NCI-H146 (cell line): ENCODE measurements around the gene KIRREL3.
A peak's percentile ranks its signal among the peaks of the same experiment; 100 is the strongest.
"Not testable (repeated sequence)": the region's sequence is repeated elsewhere in the genome, so short reads cannot be mapped to it uniquely, and the experiment has no call there.

Experiments
- DNase-seq: peaks from one replicate; lab custom pipeline; 2025; lab: John Stamatoyannopoulos, UW

The KIRREL3 gene

DNA sequence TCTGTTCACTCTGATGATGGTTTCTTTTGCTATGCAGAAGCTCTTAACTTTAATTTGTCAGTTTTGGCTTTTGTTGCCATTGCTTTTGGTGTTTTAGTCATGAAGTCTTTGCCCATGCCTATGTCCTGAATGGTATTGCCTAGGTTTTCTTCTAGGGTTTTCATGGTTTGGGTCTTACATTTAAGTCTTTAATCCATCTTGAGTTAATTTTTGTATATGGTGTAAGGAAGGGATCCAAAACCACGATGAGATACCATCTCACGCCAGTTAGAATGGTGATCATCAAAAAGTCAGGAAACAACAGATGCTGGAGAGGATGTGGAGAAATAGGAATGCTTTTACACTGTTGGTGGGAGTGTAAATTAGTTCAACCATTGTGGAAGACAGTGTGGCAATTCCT, 48.0 kb downstream of the KIRREL3 start:
- not testable (repeated sequence) for DNase-seq

DNA sequence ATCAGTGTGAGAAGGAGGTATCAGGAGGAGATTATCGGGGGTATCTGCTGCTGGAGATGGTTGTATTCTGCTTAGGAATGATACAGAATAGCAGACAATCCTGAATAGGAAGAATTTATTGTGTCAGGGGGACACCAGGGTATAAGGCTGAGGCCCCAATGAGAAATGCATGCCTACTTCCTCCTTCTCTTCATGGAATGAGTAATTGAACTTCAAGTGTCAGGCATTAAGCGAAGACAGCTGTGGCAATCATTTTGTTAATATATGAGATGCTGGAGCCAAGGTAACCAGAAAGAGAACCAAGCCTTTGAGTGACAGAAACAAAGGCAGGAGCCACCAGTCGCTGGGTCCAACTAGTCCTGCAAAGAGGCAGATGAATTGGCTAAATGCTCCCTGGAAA, 49.1 kb downstream of the KIRREL3 start:
- DNase-seq, result no peak

DNA sequence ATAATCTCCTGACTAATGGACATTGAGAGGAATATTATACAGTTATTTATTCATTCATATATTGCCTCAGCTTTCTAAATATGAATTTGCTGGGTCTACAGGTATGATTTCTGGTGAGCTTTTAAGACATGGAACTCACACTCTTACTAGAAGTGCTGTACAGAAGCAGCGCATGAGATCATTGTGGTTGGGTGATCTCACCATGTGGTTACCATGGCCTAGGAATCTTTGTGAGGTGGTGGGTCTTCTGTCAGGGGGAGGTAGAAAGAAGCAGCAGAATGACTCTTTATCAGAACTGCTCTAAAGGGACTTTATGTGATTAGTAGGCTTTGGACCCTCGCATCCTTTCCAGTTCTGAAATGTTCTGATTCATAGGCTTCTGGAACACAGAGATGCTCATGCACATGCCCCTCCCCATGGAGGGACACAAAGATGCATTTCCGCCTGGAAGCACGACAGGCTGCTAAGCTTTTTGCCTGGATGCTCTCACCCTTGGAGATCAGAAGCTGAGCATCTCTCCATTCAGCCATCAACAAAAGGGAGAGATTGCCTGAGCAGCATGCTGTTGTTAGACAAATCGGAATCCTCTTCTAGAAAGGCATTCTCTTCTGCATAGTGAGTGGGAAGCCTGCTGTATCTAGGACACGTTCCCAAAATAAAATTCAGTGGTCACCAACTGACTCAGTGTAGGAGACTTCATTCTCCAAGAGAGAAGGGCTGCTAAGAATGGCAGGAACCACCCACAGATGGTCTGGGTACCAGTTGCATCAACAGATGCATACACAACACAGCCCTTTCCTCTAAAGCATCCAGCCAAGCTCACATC, 51.3 kb downstream of the KIRREL3 start:
- no peak for DNase-seq

DNA sequence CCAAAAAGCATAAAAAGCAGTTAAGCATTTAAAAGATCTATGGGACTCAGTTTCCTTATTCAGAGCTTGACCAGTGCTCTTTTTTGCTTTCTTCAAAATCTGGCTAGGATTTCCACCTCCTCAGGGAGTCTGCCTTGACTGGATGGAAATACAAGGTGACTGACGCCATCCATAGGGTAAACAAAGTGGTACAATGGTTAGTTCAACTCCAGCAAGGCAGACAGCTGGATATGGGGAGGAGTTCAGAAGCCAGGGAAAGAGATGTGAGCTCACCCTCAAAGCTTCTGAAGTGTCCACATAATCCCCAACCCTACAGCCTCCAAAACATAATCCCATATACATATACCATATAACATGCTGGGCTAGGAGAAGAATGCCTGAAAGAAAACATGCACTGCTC, 52.0 kb downstream of the KIRREL3 start:
- no peak for DNase-seq

DNA sequence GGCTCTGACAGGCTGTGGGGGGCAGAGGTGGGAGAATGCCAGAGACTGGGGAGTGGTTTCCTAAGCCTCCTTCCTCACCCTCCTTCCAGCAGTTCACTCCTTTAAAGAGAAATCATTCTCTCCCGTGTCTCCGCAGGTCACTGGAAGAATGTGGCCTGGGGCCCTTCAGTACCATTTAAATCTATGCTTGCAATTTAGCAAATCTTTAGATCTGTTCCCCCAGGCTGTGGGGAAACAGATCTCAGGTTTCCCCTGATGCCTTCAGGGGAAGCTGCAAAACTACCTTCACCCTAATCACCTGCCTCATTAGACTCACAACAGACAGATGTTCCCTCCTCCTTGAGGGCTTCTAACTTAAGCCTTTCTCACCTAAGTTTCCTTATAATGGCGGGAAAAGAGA, 55.3 kb downstream of the KIRREL3 start:
- DNase-seq, result peak; percentile 59

DNA sequence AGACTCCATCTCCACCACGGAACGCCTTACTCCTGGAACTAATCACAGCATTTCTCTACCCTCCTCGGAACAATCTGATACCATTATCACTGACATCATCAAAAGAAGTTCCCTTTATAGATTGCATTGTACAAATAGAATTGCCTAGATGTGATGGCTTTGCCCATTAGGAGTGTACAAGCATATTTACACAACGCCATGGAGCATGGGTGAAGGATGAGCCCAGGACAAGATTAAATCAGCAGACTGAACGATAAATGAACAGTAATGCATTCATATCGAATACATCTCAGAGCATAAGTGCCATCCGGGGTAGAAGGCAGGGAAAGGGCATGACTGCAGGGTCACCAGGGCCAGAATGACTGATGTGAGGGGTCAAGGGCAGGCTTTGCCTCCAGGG, 57.3 kb downstream of the KIRREL3 start:
- DNase-seq, result no peak

DNA sequence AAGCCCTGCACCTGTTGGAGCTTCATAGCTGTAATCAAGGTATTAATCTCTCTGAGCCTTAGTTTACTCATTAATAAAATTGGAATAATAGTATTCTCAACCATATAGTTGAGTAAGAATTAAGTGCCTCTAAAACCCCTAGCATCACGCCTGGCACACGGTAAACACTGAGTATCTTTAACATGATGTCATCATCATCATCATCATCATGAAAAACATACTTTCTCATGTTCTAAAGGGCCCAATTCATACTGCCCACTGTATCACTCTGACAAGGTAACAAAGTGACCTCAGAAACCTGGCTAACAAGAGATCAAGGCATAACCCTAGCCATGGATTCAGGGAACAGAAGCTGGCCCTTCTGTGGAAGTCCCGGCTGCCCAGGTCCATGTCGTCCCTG, 58.4 kb downstream of the KIRREL3 start:
- no peak for DNase-seq

DNA sequence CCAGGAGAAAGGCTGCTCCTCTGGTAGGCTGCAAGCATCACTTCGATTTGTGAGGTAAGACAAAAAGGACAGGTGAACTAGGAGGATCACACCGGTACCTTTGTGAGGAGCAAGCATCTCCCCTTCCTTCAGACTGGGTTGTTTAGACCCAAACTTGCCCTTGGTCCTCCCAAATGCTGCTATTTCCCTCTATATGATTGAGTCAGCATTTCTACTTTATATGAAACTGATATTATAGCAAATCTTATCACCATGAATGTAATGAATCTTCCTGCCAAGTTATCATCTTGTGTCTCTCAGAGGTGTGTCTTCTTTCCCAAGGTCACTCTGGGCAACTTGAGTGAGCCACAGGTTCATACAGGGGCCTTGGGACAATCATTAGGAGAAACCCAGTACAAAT, 61.0 kb downstream of the KIRREL3 start:
- DNase-seq, result no peak

DNA sequence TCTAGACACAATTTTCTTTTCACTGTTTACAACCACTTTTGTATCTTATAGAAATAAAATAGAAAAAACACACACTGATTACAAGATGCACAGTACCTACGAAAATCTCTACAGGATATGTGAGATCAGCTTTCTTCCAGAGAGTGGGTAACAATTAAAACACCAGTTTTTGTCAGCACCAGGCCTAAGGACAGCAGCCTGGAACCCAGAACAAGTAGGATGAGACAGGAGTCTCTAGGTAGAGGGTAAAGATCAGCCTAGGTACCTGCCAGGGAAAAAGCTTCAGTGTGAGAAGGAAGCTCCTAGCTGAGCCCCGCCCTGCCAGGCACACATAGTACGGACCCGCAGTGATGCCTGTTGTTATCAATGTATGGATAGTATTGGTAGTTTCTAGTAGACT, 61.9 kb downstream of the KIRREL3 start:
- no peak for DNase-seq

DNA sequence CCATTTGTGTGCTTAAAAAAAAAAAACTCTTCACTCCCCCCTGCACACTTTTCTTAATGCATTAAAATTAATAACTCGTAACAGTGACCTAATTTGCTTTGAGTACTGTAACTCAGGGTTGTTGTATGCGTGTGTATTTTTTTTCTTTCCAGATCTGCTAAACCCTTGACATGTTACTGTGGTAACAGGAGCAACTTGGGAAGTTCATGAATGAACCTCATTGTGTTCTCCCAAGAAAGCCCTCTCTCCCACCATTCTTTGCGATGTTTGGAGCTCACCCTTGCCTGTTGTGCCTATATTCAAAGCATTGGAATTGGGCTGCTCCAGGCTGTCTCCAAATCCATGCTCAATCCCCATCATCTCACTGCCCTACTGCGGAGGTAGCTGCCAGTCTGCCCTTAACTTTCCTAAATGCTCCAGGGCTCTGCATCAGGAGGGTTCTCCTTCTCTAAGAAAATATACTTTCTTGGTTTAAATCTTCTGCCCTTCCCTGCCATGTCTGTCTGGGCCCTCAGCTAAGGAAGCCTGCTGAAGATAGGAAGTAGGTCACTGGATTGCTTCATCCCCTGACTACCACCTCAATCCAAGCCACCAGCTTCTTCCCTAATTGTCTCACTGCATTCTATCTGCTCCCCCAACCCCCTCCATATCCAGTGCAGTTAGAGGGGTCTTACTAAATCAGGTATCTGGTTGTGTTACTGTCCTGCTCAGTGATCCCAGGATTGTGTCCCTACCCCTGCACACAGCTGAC, 70.3 kb downstream of the KIRREL3 start:
- no peak for DNase-seq

DNA sequence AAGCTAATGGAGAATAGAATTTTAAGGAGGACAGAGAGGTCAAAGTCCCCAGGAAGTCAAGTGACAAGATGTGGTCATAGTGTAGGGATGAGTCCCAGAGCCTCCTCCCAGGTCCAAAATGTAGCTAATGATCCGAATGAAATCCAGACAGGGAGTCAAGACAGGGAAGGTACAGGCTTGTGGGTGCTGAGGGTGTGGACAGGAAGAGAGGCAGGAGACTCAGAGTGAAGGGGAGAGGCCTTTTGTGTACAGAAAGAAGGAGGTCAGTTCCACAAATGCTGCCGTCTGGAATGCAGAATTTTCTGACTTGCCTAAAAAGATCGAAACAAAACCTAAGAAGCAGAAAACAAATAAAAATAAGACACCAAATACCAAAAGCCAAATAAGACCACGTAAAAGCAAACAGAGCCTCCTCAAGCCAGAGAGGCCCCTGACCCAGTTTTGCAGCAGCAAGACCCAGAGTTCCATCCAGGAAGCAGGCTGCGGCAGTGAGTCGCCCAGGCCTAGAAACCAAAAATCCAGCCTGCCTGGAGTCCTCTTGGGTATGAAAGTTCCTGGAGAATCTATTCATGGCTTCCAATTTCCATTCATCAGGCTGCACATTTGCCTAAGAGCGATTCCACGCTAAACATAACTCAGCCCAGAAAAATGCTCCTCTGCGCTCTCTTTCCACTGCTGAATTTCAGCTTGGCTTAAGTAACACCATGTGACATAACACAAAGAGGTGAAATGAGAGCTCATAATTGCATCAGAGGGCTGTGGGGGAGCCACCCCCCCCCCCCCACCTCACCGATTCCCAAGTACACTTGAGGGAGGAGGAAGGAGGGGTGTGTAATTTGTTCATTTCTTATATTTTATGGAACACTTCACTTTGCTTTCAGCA, 71.2 kb downstream of the KIRREL3 start:
- no peak for DNase-seq

DNA sequence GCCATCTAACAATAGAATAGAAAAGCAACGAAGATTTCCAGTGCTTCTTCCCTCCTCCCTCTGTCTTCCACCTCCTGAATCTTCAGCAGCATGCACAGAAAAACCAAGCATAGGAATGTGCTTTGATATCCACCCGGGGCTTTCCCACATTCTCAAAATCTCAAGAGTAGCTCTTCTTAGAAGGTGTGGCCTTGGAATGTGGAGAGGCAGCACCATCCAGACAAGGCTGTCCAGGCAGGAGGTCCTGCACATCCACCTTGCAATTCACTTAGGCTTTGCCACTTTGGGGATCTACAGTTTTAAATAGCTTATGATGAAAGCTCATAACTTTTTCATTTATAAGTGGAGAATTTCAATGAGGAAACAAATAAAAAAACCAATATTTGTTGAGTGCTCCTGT, 72.9 kb downstream of the KIRREL3 start:
- DNase-seq, result no peak

DNA sequence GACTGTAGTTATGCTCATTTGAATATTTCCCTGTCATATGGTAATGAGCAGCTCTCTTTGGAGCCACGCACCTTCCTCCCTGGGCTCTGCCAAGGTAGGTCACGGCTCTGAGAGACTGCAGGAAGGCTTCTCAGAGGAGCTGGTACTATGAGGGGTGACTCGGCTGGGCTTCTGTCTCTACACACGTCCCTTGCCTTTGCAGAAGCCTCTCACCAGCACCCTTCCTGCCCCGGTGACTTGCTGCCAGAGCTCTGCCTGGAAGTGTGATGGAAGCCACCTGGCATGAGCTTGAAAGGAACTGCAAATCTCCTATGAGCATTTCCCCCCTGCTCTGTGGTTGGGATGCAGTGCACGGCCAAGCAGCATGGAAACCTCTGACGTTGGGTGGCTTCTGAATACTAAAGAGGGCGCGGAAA, 74.2 kb downstream of the KIRREL3 start:
- DNase-seq, result no peak

DNA sequence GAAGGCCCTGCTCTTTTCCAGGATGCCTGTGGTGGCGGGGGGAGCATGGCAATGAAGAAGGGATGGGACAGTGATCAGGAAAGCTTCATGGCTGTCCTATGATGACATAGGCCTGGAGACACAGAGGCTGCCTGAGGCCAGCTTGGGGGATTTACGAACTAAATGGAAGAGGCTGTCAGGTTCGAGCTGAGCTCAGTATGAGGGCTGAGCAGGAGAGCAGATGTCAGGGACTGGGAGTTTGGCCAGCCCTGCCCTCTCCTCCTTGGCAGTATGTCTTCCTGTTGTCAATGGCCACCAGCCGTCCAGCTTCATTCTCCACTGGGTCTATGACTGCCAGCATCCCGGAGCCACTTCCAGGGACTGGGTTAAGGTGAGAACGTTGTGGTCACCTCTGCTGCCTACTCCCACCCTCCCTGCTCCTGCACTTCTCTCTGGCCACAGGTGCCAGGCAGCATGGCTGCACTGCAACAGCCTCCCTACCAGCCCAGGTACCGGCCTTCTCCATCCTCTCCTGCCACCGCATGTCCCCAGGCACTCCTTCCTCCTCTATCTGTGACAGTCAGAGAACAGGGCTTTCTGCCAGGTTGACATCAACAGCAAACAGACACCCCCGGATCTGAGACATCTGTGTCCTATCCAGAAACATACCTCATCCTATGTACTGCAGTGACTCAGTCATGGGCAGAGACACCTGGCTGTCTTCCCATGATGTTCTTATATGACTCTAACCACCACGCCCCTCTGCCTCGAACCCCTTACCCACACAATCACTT, 75.1 kb downstream of the KIRREL3 start:
- DNase-seq, result no peak

DNA sequence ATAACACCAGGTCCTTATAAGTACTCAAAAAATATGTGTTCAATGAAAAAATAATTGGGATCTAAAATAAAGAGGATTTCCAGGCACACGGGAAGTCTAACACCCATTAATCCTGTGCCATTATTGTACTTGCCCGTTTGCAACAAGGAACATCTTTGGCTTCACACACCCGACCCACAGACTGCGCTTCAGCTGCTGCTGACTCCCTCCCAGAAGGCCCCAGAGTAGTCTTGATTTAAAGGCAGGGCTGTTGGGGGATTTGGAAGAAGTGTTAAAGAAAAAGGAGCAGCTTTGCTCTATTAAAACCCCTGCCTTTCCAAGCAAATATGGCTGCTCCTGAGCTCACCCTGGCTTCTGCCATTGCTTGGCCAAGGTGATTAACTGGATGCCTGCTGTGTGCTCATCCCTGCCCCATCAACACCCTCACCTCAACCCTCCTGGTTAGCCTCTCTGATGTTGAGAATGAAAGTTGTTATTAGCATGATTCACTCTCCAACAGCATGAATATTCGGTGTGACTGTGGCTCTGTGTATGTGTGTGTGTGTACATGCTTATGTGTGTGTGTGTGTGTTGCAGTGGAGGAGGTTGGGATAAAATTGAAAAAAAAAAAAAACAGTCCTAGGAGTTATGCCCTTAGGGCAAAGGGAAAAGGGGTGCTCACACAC, 76.1 kb downstream of the KIRREL3 start:
- no peak for DNase-seq

DNA sequence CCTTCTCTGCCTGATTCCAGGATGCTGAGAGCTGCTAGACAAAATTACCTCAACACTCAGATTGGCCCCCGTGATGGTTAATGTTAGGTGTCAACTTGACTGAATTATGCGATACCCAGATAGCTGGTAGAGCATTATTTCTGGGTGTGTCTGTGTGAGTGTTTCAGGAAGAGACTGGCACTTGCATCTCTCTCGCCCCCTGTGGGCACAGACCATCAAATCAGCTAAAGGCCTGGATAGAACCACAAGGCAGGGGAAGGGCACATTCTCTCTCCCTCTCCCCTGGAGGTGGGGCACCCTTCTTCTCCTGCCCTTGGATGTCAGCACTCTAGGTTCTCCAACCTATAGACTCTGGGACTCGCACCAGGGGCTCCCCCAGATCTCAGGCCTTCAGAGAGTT, 79.7 kb downstream of the KIRREL3 start:
- no peak for DNase-seq

DNA sequence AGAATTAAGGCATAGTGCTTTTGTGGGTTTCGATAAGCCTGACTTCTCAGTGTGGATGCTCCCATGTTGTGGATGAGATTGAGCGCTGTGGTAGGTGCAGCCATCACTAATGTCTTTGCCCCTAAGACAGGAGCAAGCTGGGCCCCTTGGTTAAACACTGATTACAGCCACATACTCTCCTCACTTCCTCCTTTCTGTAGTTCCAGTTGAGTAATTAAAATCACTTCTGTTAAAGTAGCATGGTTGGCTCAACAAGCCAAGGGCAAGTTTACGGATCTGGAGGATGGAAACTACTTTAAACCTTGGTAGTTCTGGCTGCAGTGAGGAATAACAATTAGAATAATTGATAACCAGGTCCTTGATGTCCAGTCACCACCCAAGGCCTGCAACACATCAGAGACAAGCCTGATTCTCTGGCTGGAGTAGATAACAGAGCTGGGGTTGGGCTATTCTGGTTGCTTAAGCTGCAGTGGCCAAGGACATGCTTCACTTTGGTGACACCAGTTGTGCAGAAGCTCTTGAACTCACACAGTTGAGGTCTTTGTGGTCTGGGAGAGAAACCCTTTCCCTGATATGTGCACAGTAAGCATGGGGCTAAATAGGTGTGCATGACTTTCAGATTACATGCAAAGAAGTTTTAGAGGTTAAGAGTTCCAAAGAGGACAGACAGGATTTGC, 81.3 kb downstream of the KIRREL3 start:
- no peak for DNase-seq

DNA sequence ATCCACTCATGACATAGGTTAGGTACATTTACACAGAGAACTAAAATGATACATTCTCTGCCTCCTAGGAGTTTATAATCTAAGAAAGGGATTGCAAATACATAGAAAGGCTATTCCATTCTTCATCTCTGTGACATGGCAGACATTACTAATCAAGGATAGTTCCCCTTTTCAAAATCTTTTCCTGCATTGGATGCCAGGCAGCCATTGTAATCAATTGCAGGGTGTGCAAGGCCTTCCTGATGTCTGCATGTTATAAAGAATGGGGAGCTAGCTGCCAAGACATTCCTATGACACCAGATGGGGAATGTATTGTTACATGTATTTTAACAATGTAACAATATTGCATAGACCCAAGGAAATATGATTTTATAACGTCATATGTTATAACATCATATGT, 82.0 kb downstream of the KIRREL3 start:
- no peak for DNase-seq

DNA sequence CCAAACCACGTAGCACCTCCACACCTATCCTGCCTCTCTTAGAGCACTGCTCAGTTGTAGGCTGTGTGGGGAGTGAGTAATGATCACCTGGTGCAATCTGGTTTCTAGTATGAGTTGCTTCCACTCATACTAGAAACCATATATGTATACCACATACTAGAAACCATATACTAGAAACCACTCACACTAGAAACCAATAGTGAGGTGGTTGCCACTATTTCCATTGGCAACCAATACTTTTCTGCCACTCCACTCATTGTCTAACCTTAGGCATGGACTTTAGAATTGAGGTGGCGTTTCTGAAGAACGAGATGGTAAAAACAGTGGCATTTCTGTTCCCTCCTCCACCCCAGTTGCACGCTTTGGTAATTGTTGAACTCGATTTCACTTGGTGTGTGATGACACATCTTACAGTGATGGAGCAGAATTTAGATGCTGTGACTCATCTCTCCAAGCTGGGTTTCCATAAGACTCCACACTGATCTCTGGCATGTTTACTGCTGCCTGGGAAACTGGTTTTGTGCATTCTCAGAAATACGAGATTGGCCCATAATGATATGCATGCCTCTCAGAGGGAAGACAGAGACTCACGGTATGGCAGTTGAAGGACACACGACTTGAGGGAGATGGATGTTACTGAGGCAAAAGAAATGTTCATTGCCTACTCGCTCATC, 82.9 kb downstream of the KIRREL3 start:
- DNase-seq, result no peak

DNA sequence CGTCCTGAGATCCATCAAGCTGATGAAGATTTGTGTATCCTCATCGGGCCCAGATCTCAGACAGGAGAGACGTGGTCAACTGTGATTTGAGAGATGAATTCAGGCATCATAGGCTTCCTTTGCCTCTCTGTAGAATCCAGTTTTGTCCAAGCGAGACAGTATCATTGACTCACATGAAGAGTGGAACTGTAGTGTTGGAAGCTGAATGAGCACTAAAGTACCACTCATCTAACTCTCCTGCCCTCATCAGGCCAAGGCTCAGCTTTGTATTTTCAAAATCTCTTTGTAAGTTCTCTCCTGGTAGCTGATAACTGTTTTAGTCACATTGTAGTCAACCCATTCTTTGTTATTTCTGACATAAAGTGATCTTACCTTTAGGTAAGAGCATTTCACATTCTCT, 85.1 kb downstream of the KIRREL3 start:
- no peak for DNase-seq
